ENCODE data around the gene ELFN1. TPM values are rescaled to one million over a fixed set of nuclear protein-coding genes. Genes with fewer than 3 reads are reported as not detected.

The ELFN1 gene
- total and polyA plus RNA-seq, 2 donors (not counting 3 experiments of a cell fraction or from before 2014, with no cell fraction given), result 0.37 to 1.0 TPM

GRCh38 chr7:1666317-1666822 lies 3.7 kb upstream of the ELFN1 start:
- ChIA-PET CTCF (interaction anchor here (1.1 kb wide), 1 partner anchor 543 kb away, joined by 4 read pairs; no protein-coding TSS in a partner anchor), POLR2A (no interaction called here)
- Histone ChIP-seq H4K20me1 (replicated peaks; ENCODE audit: control insufficient read depth, extremely low read depth, insufficient read depth, low read length) (no peaks in the 10 kb centered on the region), H3K4me3 (replicated peaks in 1 of 3; ENCODE audit: insufficient read depth in 1 of 3, low read depth in 1 of 3, low read length in 3 of 3) (peak overlapping the region in 1 of 3 experiments; percentile 67), H3K27me3 (ENCODE audit: control insufficient read depth in 2 of 2, insufficient read depth in 2 of 2, low read length in 2 of 2) (peaks cover 36 to 45% of the 10 kb centered on the region in 2 experiments), H3K4me1 (ENCODE audit: control insufficient read depth, extremely low read depth, insufficient read depth, low read length) (peaks cover 3% of the 10 kb centered on the region), H3K9me3 (replicated peaks; ENCODE audit: control insufficient read depth, insufficient read depth, low read length) (no peaks in the 10 kb centered on the region), H3K4me2 (ENCODE audit: insufficient read depth, low read length) (no peak overlapping the region), H3K36me3 (ENCODE audit: control insufficient read depth in 2 of 2, extremely low read depth in 1 of 2, insufficient read depth in 2 of 2, low read length in 2 of 2) (no peaks in the 10 kb centered on the region), H3K9me1 (replicated peaks; ENCODE audit: control insufficient read depth, extremely low read depth, insufficient read depth, low read length) (no peaks in the 10 kb centered on the region), H3K27ac (ENCODE audit: insufficient read depth, low read depth, low read length) (no peak overlapping the region), H3K9ac (replicated peaks; ENCODE audit: extremely low read depth, insufficient read depth, low read length) (no peak overlapping the region), H2AFZ (ENCODE audit: low read depth, low read length) (no peak overlapping the region), H3K79me2 (ENCODE audit: control insufficient read depth, insufficient read depth, low read length) (no peaks in the 10 kb centered on the region)
- FAIRE-seq (no peak), DNase-seq (ENCODE audit: low read depth, low spot score) (no peak)
- intact Hi-C loops (cut with micrococcal nuclease), result loop anchor here (2.0 to 5.0 kb wide), 2 partner anchors 96 to 681 kb away; partner anchors contain the start of gene PSMG3
- no TSS peak for BruUV-seq (replicated peaks)
- TF ChIP-seq EZH2 (IDR thresholded peaks at IDR 0.05; ENCODE audit: borderline replicate concordance, low read depth, low read length, severe bottlenecking) (peak; percentile 92), POLR2A (IDR thresholded peaks at IDR 0.05; ENCODE audit: low read depth, low read length) (no peak)
- dilution Hi-C loops (cut with MboI; ENCODE audit: extremely low pct_ligation_motif_present, low sequenced_read_pairs), result no loop called here

DNA sequence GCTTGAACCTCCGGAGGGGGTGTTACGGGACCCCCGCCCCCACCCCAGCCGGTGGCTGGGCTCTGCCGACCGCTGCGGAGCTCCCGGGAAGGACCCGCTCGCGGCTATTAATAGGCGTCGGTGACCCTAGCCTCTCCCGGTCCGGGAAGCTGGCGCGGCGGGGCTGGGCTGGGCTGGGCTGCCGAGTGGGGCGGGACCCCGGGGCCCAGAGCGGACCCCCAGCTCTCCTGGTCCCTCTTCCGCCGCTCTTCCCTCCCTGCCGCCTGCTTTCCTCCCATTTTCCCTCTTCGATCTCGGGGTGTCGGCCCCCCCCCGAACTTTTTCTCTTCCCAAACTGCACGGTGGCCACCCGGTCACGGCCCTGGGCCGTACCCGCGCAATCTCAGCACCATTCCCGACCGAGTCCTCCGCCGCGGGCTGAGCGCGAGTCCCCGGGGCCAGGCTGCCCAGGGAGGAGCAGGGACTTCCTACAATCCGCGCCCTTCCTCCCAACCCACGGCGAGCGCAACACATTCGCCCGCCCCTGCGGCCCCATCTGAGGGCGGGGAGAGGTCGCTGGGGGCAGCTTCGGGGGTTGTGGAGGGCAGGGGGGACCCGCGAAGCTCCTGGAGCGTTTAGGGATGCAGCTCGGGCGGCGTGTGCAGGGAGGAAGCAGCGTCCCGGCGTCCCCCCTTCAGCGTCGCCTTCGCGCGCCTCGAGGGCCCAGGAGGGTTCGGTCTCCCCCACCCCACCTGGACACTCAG lies 3.1 kb upstream of the ELFN1 start:
- intact Hi-C loops (cut with micrococcal nuclease), result loop anchor here (2.0 to 5.0 kb wide), 2 partner anchors 96 to 680 kb away; partner anchors contain the start of gene PSMG3
- peak overlapping the region in 1 of 3 experiments; percentile 67 for H3K4me3 ChIP-seq (replicated peaks in 1 of 3; ENCODE audit: insufficient read depth in 1 of 3, low read depth in 1 of 3, low read length in 3 of 3)
- FAIRE-seq (no peak), DNase-seq (ENCODE audit: low read depth, low spot score) (no peak)
- TF ChIP-seq, protein P1, sequence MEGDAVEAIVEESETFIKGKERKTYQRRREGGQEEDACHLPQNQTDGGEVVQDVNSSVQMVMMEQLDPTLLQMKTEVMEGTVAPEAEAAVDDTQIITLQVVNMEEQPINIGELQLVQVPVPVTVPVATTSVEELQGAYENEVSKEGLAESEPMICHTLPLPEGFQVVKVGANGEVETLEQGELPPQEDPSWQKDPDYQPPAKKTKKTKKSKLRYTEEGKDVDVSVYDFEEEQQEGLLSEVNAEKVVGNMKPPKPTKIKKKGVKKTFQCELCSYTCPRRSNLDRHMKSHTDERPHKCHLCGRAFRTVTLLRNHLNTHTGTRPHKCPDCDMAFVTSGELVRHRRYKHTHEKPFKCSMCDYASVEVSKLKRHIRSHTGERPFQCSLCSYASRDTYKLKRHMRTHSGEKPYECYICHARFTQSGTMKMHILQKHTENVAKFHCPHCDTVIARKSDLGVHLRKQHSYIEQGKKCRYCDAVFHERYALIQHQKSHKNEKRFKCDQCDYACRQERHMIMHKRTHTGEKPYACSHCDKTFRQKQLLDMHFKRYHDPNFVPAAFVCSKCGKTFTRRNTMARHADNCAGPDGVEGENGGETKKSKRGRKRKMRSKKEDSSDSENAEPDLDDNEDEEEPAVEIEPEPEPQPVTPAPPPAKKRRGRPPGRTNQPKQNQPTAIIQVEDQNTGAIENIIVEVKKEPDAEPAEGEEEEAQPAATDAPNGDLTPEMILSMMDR (IDR thresholded peaks at IDR 0.05; ENCODE audit: extremely low read depth in 1 of 2, insufficient read depth in 1 of 2, low read depth in 1 of 2, low read length in 2 of 2), result no peak
- peak; percentile 97 for TF ChIP-seq EZH2 (IDR thresholded peaks at IDR 0.05; ENCODE audit: borderline replicate concordance, low read depth, low read length, severe bottlenecking)
- H3K79me2 ChIP-seq (ENCODE audit: control insufficient read depth, insufficient read depth, low read length), result no peaks in the 10 kb centered on the region
- no TSS peak for BruUV-seq (replicated peaks)
- H3K9ac ChIP-seq (replicated peaks; ENCODE audit: extremely low read depth, insufficient read depth, low read length), result no peak overlapping the region
- H3K36me3 ChIP-seq (ENCODE audit: control insufficient read depth in 2 of 2, extremely low read depth in 1 of 2, insufficient read depth in 2 of 2, low read length in 2 of 2), result no peaks in the 10 kb centered on the region
- dilution Hi-C loops (cut with MboI; ENCODE audit: extremely low pct_ligation_motif_present, low sequenced_read_pairs), result no loop called here
- POLR2A ChIA-PET, result no interaction called here
- H2AFZ ChIP-seq (ENCODE audit: low read depth, low read length), result peak overlapping the region; percentile 70
- no peak overlapping the region for H3K27ac ChIP-seq (ENCODE audit: insufficient read depth, low read depth, low read length)
- H3K27me3 ChIP-seq (ENCODE audit: control insufficient read depth in 2 of 2, insufficient read depth in 2 of 2, low read length in 2 of 2), result peaks cover 31 to 45% of the 10 kb centered on the region in 2 experiments
- H3K4me1 ChIP-seq (ENCODE audit: control insufficient read depth, extremely low read depth, insufficient read depth, low read length), result peaks cover 3% of the 10 kb centered on the region
- no peaks in the 10 kb centered on the region for H4K20me1 ChIP-seq (replicated peaks; ENCODE audit: control insufficient read depth, extremely low read depth, insufficient read depth, low read length)
- CTCF ChIA-PET, result interaction anchor here (1.1 kb wide), 1 partner anchor 542 kb away, joined by 4 read pairs; no protein-coding TSS in a partner anchor
- H3K4me2 ChIP-seq (ENCODE audit: insufficient read depth, low read length), result peak overlapping the region; percentile 24
- H3K9me1 ChIP-seq (replicated peaks; ENCODE audit: control insufficient read depth, extremely low read depth, insufficient read depth, low read length), result no peaks in the 10 kb centered on the region
- no peaks in the 10 kb centered on the region for H3K9me3 ChIP-seq (replicated peaks; ENCODE audit: control insufficient read depth, insufficient read depth, low read length)

All from endothelial cell of umbilical vein (primary cell).